ENCODE data around the gene EML5. TPM values are rescaled to one million over a fixed set of nuclear protein-coding genes. Genes with fewer than 3 reads are reported as not detected.

Gene EML5
- total RNA-seq, 1 experiment from 2014 or later = 1.8 TPM

- ChIA-PET RAD21 (ENCODE audit: low non-redundant PET in 1 of 2, low total read pairs in 2 of 2, uncharacterized antibody in 2 of 2, unreplicated experiment in 2 of 2) (no interaction called here), CTCF (no interaction called here), POLR2A (no interaction called here)
- no TSS peak for BruUV-seq (replicated peaks)
- Histone ChIP-seq H3K9me3 (ENCODE audit: control insufficient read depth in 1 of 2, insufficient read depth in 1 of 2, low read depth in 1 of 2, low read length in 2 of 2) (no peaks in the 10 kb centered on the region), H2AFZ (ENCODE audit: low read depth, low read length, poor library complexity, severe bottlenecking) (no peak overlapping the region), H3K36me3 (ENCODE audit: control insufficient read depth in 1 of 2, insufficient read depth in 2 of 2, low read length in 2 of 2) (peaks cover 37 to 43% of the 10 kb centered on the region in 2 experiments), H4K20me1 (ENCODE audit: insufficient read depth) (no peaks in the 10 kb centered on the region), H3K9ac (ENCODE audit: low read length) (no peak overlapping the region), H3K4me3 (replicated peaks in 1 of 2; ENCODE audit: low read depth in 1 of 2, low read length in 2 of 2) (no peak overlapping the region), H3K27ac (ENCODE audit: low read depth, low read length) (no peak overlapping the region), H3K79me2 (ENCODE audit: insufficient read depth, low read length) (0 out of 2 replicates have a peak, but pooled peaks cover 7% of the 10 kb centered on the region), H3K27me3 (ENCODE audit: insufficient read depth, low read length) (no peaks in the 10 kb centered on the region), H3K9me2 (ENCODE audit: insufficient read depth) (no peaks in the 10 kb centered on the region), H3K4me2 (ENCODE audit: low read length) (no peak overlapping the region), H3K4me1 (ENCODE audit: control insufficient read depth in 1 of 2, insufficient read depth in 2 of 2, low read length in 2 of 2) (no peaks in the 10 kb centered on the region)
- ATAC-seq = no peak
- intact Hi-C loops (cut with micrococcal nuclease) = no loop called here
- TF ChIP-seq EGR1 (IDR thresholded peaks at IDR 0.05; ENCODE audit: low read depth) = no peak
- no peak for TF ChIP-seq CBX3 (IDR thresholded peaks at IDR 0.05; ENCODE audit: low read depth)
- no peak for TF ChIP-seq ELF1 (IDR thresholded peaks at IDR 0.05; ENCODE audit: borderline replicate concordance, low read depth)
- no peak for TF ChIP-seq EZH2 (IDR thresholded peaks at IDR 0.05)
- no peak for TF ChIP-seq SP1 (IDR thresholded peaks at IDR 0.05; ENCODE audit: low read depth)
- no peak for TF ChIP-seq CEBPB (IDR thresholded peaks at IDR 0.05; ENCODE audit: low read depth)
- no peak for TF ChIP-seq ZFX (IDR thresholded peaks at IDR 0.05)
- no peak for TF ChIP-seq ZBTB33 (IDR thresholded peaks at IDR 0.05; ENCODE audit: extremely low read depth, insufficient replicate concordance, low read length)
- TF ChIP-seq POLR2AphosphoS5 (IDR thresholded peaks at IDR 0.05; ENCODE audit: low read depth, low read length) = no peak
- TF ChIP-seq SIN3A (IDR thresholded peaks at IDR 0.05; ENCODE audit: low read depth) = no peak
- no peak for DNase-seq (ENCODE audit: low read depth, low spot score)
These were observed 195.2 kb downstream of the EML5 start for GRCh38 chr14:88597601-88598000.

GRCh38 chr14:88597038-88597437 lies 195.7 kb downstream of the EML5 start:
- H3K36me3 ChIP-seq (ENCODE audit: control insufficient read depth in 1 of 2, insufficient read depth in 2 of 2, low read length in 2 of 2) = peaks cover 38 to 43% of the 10 kb centered on the region in 2 experiments
- ChIA-PET RAD21 (ENCODE audit: low non-redundant PET in 1 of 2, low total read pairs in 2 of 2, uncharacterized antibody in 2 of 2, unreplicated experiment in 2 of 2) (no interaction called here), POLR2A (no interaction called here), CTCF (no interaction called here)
- no peak overlapping the region for H3K4me3 ChIP-seq (replicated peaks in 1 of 2; ENCODE audit: low read depth in 1 of 2, low read length in 2 of 2)
- ATAC-seq = no peak
- intact Hi-C loops (cut with micrococcal nuclease) = no loop called here
- H4K20me1 ChIP-seq (ENCODE audit: insufficient read depth) = no peaks in the 10 kb centered on the region
- H3K9me3 ChIP-seq (ENCODE audit: control insufficient read depth in 1 of 2, insufficient read depth in 1 of 2, low read depth in 1 of 2, low read length in 2 of 2) = no peaks in the 10 kb centered on the region
- H2AFZ ChIP-seq (ENCODE audit: low read depth, low read length, poor library complexity, severe bottlenecking) = no peak overlapping the region
- 0 out of 2 replicates have a peak, but pooled peaks cover 7% of the 10 kb centered on the region for H3K79me2 ChIP-seq (ENCODE audit: insufficient read depth, low read length)
- BruUV-seq (replicated peaks) = no TSS peak
- no peaks in the 10 kb centered on the region for H3K9me2 ChIP-seq (ENCODE audit: insufficient read depth)
- no peak overlapping the region for H3K27ac ChIP-seq (ENCODE audit: low read depth, low read length)
- no peak for DNase-seq (ENCODE audit: low read depth, low spot score)
- H3K27me3 ChIP-seq (ENCODE audit: insufficient read depth, low read length) = no peaks in the 10 kb centered on the region
- H3K4me2 ChIP-seq (ENCODE audit: low read length) = no peak overlapping the region
- H3K4me1 ChIP-seq (ENCODE audit: control insufficient read depth in 1 of 2, insufficient read depth in 2 of 2, low read length in 2 of 2) = no peaks in the 10 kb centered on the region
- no peak overlapping the region for H3K9ac ChIP-seq (ENCODE audit: low read length)
- TF ChIP-seq POLR2AphosphoS5 (IDR thresholded peaks at IDR 0.05; ENCODE audit: low read depth, low read length) (no peak), CEBPB (IDR thresholded peaks at IDR 0.05; ENCODE audit: low read depth) (no peak), SP1 (IDR thresholded peaks at IDR 0.05; ENCODE audit: low read depth) (no peak), EZH2 (IDR thresholded peaks at IDR 0.05) (no peak), SIN3A (IDR thresholded peaks at IDR 0.05; ENCODE audit: low read depth) (no peak), FOSL1 (IDR thresholded peaks at IDR 0.05; ENCODE audit: low read depth) (no peak), ELF1 (IDR thresholded peaks at IDR 0.05; ENCODE audit: borderline replicate concordance, low read depth) (no peak), YY1 (IDR thresholded peaks at IDR 0.05; ENCODE audit: extremely low read depth, insufficient replicate concordance, low read depth, low read length) (no peak), CBX3 (IDR thresholded peaks at IDR 0.05; ENCODE audit: low read depth) (no peak), RAD21 (IDR thresholded peaks at IDR 0.05; ENCODE audit: low read depth) (no peak), ZNF274 (IDR thresholded peaks at IDR 0.05; ENCODE audit: low read depth, low read length) (no peak), MAX (IDR thresholded peaks at IDR 0.05) (no peak), EGR1 (IDR thresholded peaks at IDR 0.05; ENCODE audit: low read depth) (no peak), EZH2phosphoT487 (IDR thresholded peaks at IDR 0.05; ENCODE audit: borderline replicate concordance) (no peak), CTCF (IDR thresholded peaks at IDR 0.05 in 2 of 3, conservative IDR thresholded peaks at IDR 0.05 in 1 of 3; ENCODE audit: borderline replicate concordance in 1 of 3, insufficient read depth in 1 of 3, low read depth in 2 of 3, low read length in 2 of 3) (no peak), ZFX (IDR thresholded peaks at IDR 0.05) (no peak)
